Endothelial cell of umbilical vein (primary cell): ENCODE results near the gene ZNF446. TPM values are rescaled to one million over a fixed set of nuclear protein-coding genes. Genes with fewer than 3 reads are reported as not detected.

Experiments
- BruUV-seq: library from RNA; stranded (reverse); fragments of 400-500 nt; replicated peaks from 2 replicates; lab custom pipeline; 2021; lab: Mats Ljungman, UMichigan
- CTCF ChIA-PET: fragments of 300-600, 350-600 bp; sonication (Branson Sonifier 250); formaldehyde crosslinking; loops from one replicate; lab custom pipeline; 2021; ENCODE audit warnings: antibody characterized with exemption, inconsistent platforms; lab: Charles Lee
- POLR2A ChIA-PET: fragments of 300-600, 350-600 bp; sonication (Branson Sonifier 250); formaldehyde crosslinking; loops from one replicate; lab custom pipeline; 2021; ENCODE audit warnings: antibody characterized with exemption, inconsistent platforms; lab: Charles Lee
- DNase-seq: peaks from one replicate; pipeline ENCODE4 v3.0.0-alpha.2; 2011; ENCODE audit warnings: low read depth, low spot score
- FAIRE-seq: peaks from 2 replicates; lab custom pipeline; 2011; peaks lifted over from hg19 to GRCh38; lab: Jason Lieb, UNC
- H2AFZ ChIP-seq: 2 replicates; pipeline ENCODE4 v1.6.0; 2012; ENCODE audit warnings: low read depth, low read length, control low read depth, inconsistent platforms
- H3K27ac ChIP-seq: 2 replicates; pipeline ENCODE4 v1.5.1; 2011; ENCODE audit warnings: low read depth, mild to moderate bottlenecking, control low read depth, low read length, moderate library complexity; ENCODE audit not compliant: insufficient read depth
- H3K27me3 ChIP-seq, 2 experiments: 2 replicates each; pipeline versions ENCODE4 v1.6.0 to v1.6.1; 2011; ENCODE audit warnings: low read length in 2 of 2, mixed read lengths in 1 of 2; ENCODE audit not compliant: control insufficient read depth in 2 of 2, insufficient read depth in 2 of 2
- H3K36me3 ChIP-seq, 2 experiments: 2 replicates in 1 of 2; 3 replicates in 1 of 2; pipeline ENCODE4 v1.5.1; 2011; ENCODE audit warnings: low read length in 2 of 2, mild to moderate bottlenecking in 1 of 2, moderate library complexity in 1 of 2; ENCODE audit not compliant: control insufficient read depth in 2 of 2, insufficient read depth in 2 of 2; ENCODE audit errors: extremely low read depth in 1 of 2
- H3K4me1 ChIP-seq: 3 replicates; pipeline ENCODE4 v1.5.1; 2011; ENCODE audit warnings: mild to moderate bottlenecking, low read length; ENCODE audit not compliant: control insufficient read depth, insufficient read depth; ENCODE audit errors: extremely low read depth
- H3K4me2 ChIP-seq: 2 replicates; pipeline ENCODE4 v1.6.1; 2011; ENCODE audit warnings: low read length, control low read depth, mixed read lengths; ENCODE audit not compliant: insufficient read depth
- H3K4me3 ChIP-seq, 3 experiments: fragments of 200-600 bp in 1 of 3; sonication (generic), shearing (Covaris generic) in 1 of 3; replicated peaks in 1 of 3; 2 replicates each; pipeline ENCODE4 v1.5.1; 2011 to 2016; ENCODE audit warnings: control low read depth in 3 of 3, low read length in 3 of 3, mild to moderate bottlenecking in 2 of 3, inconsistent platforms in 1 of 3, low read depth in 1 of 3, moderate library complexity in 1 of 3; ENCODE audit not compliant: insufficient read depth in 1 of 3
- H3K79me2 ChIP-seq: 2 replicates; pipeline ENCODE4 v1.6.0; 2012; ENCODE audit warnings: low read length, inconsistent platforms; ENCODE audit not compliant: control insufficient read depth, insufficient read depth
- H3K9ac ChIP-seq: replicated peaks from 2 replicates; pipeline ENCODE3; 2011; ENCODE audit warnings: low read length, control low read depth; ENCODE audit not compliant: insufficient read depth; ENCODE audit errors: extremely low read depth
- H3K9me1 ChIP-seq: replicated peaks from 3 replicates; pipeline ENCODE4 v1.6.0; 2011; ENCODE audit warnings: mild to moderate bottlenecking, low read length; ENCODE audit not compliant: control insufficient read depth, insufficient read depth; ENCODE audit errors: extremely low read depth
- H3K9me3 ChIP-seq: replicated peaks from 2 replicates; pipeline ENCODE4 v1.5.1; 2012; ENCODE audit warnings: low read length, inconsistent platforms; ENCODE audit not compliant: control insufficient read depth, insufficient read depth
- H4K20me1 ChIP-seq: replicated peaks from 2 replicates; pipeline ENCODE3; 2011; ENCODE audit warnings: mild to moderate bottlenecking, low read length; ENCODE audit not compliant: control insufficient read depth, insufficient read depth; ENCODE audit errors: extremely low read depth
- CTCF ChIP-seq, 2 donors: IDR thresholded peaks; 1 replicate in 1 of 2; 2 replicates in 1 of 2; pipeline ENCODE4 v1.5.1; 2011; ENCODE audit warnings: low read length in 2 of 2, mild to moderate bottlenecking in 2 of 2, moderate library complexity in 2 of 2, control low read depth in 1 of 2, inconsistent platforms in 1 of 2, low read depth in 1 of 2; ENCODE audit not compliant: insufficient read depth in 1 of 2; ENCODE audit errors: extremely low read depth in 1 of 2
- EZH2 ChIP-seq: IDR thresholded peaks from 2 replicates; pipeline ENCODE4 v1.6.1; 2012; ENCODE audit warnings: borderline replicate concordance, low read depth, mild to moderate bottlenecking, moderate library complexity, low read length, inconsistent platforms; ENCODE audit not compliant: severe bottlenecking
- FOS ChIP-seq: IDR thresholded peaks from 2 replicates; pipeline ENCODE4 v1.6.1; 2011; ENCODE audit warnings: mild to moderate bottlenecking, low read length, moderate library complexity, borderline replicate concordance; ENCODE audit not compliant: insufficient read depth
- GATA2 ChIP-seq: IDR thresholded peaks from 2 replicates; pipeline ENCODE4 v1.7.0; 2011; ENCODE audit warnings: low read depth, mild to moderate bottlenecking, moderate library complexity, mixed read lengths, low read length; ENCODE audit not compliant: insufficient read length, insufficient read depth
- JUN ChIP-seq: IDR thresholded peaks from 2 replicates; pipeline ENCODE4 v1.6.1; 2011; ENCODE audit warnings: borderline replicate concordance, low read depth; ENCODE audit not compliant: insufficient read length, insufficient read depth
- MAX ChIP-seq: IDR thresholded peaks from 2 replicates; pipeline ENCODE4 v1.6.1; 2011; ENCODE audit not compliant: insufficient read depth, insufficient read length
- MYC ChIP-seq: IDR thresholded peaks from one replicate; pipeline ENCODE4 v1.6.1; 2011; ENCODE audit warnings: mild to moderate bottlenecking, low read depth, low read length
- POLR2A ChIP-seq: IDR thresholded peaks from 2 replicates; pipeline ENCODE4 v1.6.1; 2012; ENCODE audit warnings: low read depth, mild to moderate bottlenecking, control low read depth, low read length
- POLR2AphosphoS5 ChIP-seq: IDR thresholded peaks from 2 replicates; pipeline ENCODE4 v1.6.1; 2012; ENCODE audit warnings: low read depth, mild to moderate bottlenecking, control low read depth, low read length, moderate library complexity; ENCODE audit not compliant: insufficient read depth
- dilution Hi-C: fragments of 300-500 bp; cut with MboI; formaldehyde crosslinking; loops from one replicate; pipeline ENCODE4 v1.15.0; 2019; ENCODE audit warnings: low sequenced_read_pairs; ENCODE audit not compliant: extremely low pct_ligation_motif_present
- intact Hi-C: fragments of 100-400 bp; cut with micrococcal nuclease; formaldehyde crosslinking; loops from one replicate; pipeline ENCODE4 v1.10.0; 2022
- polyA plus RNA-seq, 4 experiments: library from polyadenylated mRNA; depleted of rRNA in 3 of 4; stranded (reverse) in 3 of 4; unstranded in 1 of 4; fragments of >200 nt; gene quantifications; 2 replicates each; pipeline versions ENCODE4 v1.2.1 to v1.2.3, GENCODE V29; 2011 to 2012; ENCODE audit warnings: missing spikeins in 1 of 4
- total RNA-seq: library from RNA; stranded (reverse); gene quantifications from 2 replicates; pipeline ENCODE4 v1.2.3, GENCODE V29; 2021

The ZNF446 gene
- total and polyA plus RNA-seq, 2 donors (not counting 3 experiments of a cell fraction or from before 2014, with no cell fraction given): 7.0 to 8.3 TPM

DNA sequence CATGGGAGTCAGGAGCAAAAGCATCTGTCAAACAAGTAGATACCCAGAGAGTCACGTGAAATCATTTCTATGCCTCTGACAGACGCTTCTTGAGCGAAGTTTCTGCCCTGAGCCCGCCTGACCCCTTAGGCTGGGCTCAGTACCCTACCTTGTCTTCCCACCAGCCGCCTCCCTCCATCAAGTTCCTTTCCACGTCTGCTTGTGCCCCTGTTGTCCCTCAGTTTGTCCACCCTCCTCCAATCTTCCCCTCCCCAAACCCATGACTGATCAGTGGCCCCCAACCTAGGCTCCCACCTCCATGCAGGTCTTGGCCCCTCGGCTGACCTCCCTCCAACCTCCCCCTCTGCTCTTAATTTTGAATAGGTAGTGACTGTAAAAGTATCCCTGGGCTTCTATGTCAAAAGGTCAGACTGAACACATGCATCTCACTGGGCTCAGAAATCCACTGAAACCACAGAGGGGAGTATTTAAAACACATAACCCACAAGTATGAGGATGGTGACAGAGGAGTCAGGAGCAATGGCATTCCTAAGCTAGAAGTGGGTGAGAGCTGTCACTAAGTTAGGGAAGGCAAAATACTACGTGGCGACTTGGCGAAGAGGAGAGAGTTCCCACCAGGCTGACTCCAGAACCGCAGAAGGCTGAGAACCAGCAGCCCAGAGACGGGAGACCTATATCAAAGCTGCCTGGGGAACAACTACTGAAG, 1.7 kb upstream of the ZNF446 start:
- BruUV-seq: no TSS peak
- no peak overlapping the region for H2AFZ ChIP-seq
- intact Hi-C loops (no loop called here), dilution Hi-C loops (no loop called here)
- H3K27ac ChIP-seq: no peak overlapping the region
- H4K20me1 ChIP-seq: no peaks in the 10 kb centered on the region
- H3K79me2 ChIP-seq: no peaks in the 10 kb centered on the region
- DNase-seq (no peak), FAIRE-seq (no peak)
- ChIA-PET POLR2A (no interaction called here), CTCF (interaction anchor here (1.3 kb wide), 1 partner anchor 59 kb away, joined by 3 read pairs; no protein-coding TSS in a partner anchor)
- H3K4me2 ChIP-seq: no peak overlapping the region
- H3K27me3 ChIP-seq: no peaks in the 10 kb centered on the region
- no peaks in the 10 kb centered on the region for H3K9me1 ChIP-seq
- peaks cover under 1 to 20% of the 10 kb centered on the region in 2 experiments for H3K36me3 ChIP-seq
- TF ChIP-seq MAX (no peak), CTCF (IDR thresholded peaks at IDR 0.05; ENCODE audit: extremely low read depth in 1 of 2, insufficient read depth in 1 of 2, low read depth in 1 of 2, low read length in 2 of 2) (no peak), FOS (no peak), GATA2 (no peak), MYC (no peak), EZH2 (no peak), JUN (no peak), POLR2A (no peak), POLR2AphosphoS5 (no peak)
- no peak overlapping the region for H3K9ac ChIP-seq
- H3K4me3 ChIP-seq: no peak overlapping the region
- H3K9me3 ChIP-seq: no peaks in the 10 kb centered on the region
- H3K4me1 ChIP-seq: peaks cover 9% of the 10 kb centered on the region
